Measurements from ENCODE around the gene XAGE3.
"Not testable (repeated sequence)": the region's sequence is repeated elsewhere in the genome, so short reads cannot be mapped to it uniquely, and the experiment has no call there.

DNA sequence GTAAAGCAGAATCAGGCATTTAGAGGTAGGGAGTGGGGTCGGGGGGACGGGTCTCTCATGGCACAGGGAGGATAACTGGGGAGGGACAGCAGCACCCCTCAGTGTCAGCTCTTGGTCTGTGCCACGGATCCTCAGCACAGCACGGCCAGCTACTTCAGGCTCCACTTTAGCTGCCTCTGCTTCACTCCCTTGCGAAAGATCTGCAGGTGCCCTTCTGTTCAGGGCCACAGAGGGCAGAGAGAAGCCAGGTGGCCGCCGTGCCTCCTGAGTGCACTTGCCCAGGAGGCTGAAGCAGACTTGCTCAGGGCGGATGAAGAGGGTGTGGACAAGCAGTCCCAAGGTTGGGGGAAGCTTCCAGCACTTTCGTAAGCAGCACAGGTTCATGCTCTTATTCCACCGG, 19.6 kb upstream of the XAGE3 start:
- not testable (repeated sequence) for TF ChIP-seq POLR2A (IDR thresholded peaks at IDR 0.05)
- TF ChIP-seq, protein P1, sequence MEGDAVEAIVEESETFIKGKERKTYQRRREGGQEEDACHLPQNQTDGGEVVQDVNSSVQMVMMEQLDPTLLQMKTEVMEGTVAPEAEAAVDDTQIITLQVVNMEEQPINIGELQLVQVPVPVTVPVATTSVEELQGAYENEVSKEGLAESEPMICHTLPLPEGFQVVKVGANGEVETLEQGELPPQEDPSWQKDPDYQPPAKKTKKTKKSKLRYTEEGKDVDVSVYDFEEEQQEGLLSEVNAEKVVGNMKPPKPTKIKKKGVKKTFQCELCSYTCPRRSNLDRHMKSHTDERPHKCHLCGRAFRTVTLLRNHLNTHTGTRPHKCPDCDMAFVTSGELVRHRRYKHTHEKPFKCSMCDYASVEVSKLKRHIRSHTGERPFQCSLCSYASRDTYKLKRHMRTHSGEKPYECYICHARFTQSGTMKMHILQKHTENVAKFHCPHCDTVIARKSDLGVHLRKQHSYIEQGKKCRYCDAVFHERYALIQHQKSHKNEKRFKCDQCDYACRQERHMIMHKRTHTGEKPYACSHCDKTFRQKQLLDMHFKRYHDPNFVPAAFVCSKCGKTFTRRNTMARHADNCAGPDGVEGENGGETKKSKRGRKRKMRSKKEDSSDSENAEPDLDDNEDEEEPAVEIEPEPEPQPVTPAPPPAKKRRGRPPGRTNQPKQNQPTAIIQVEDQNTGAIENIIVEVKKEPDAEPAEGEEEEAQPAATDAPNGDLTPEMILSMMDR (IDR thresholded peaks at IDR 0.05) = not testable (repeated sequence)
